Mesenteric fat pad (tissue), 1 donor: ENCODE measurements around the gene GSTA4. TPM values are rescaled to one million over a fixed set of nuclear protein-coding genes. Genes with fewer than 3 reads are reported as not detected.

Source experiments
- total RNA-seq: library from RNA; stranded (reverse); fragmentation: NEBNext Ultra II Directional; extraction: Animal tissue kit (Norgen Biotek cat#: 25700); gene quantifications from one replicate; pipeline ENCODE4 v1.2.1, GENCODE V29; 2021
- donor health status: DM: yes; HTN: yes; CAD: no.

GSTA4 gene
- total RNA-seq, 1 donor from 2014 or later, result 20.4 TPM

Other genes starting within 250 kb of the GSTA4 start
- gene GSTA2, start 231.8 kb downstream of the GSTA4 start, total RNA-seq, result not detected
- 0.93 TPM for gene GSTA1, start 191.5 kb downstream of the GSTA4 start, total RNA-seq
- not detected for gene GSTA5, start 154.5 kb downstream of the GSTA4 start, total RNA-seq
- gene GSTA3, start 85.6 kb downstream of the GSTA4 start, total RNA-seq, result not detected
- gene CILK1, start 66.5 kb upstream of the GSTA4 start, total RNA-seq, result 10.2 TPM
- 158 TPM for gene FBXO9, start 70.1 kb upstream of the GSTA4 start, total RNA-seq
- 0.35 TPM for gene GCM1, start 153.6 kb upstream of the GSTA4 start, total RNA-seq